ENCODE measurements around the gene THADA. TPM values are rescaled to one million over a fixed set of nuclear protein-coding genes. Genes with fewer than 3 reads are reported as not detected.

The THADA gene
- total RNA-seq, 3 donors from 2014 or later (not counting 1 experiment from before 2014, with no cell fraction given) = 34.1 to 35.7 (median 35.3) TPM

- intact Hi-C loops (cut with micrococcal nuclease) = no loop called here
- H3K36me3 ChIP-seq (ENCODE audit: control insufficient read depth, insufficient read depth, low read length) = no peaks in the 10 kb centered on the region
- no peaks in the 10 kb centered on the region for H3K9me3 ChIP-seq (ENCODE audit: control insufficient read depth, insufficient read depth, low read length)
- no peak overlapping the region for H3K27ac ChIP-seq (ENCODE audit: low read length)
- Mint-ChIP-seq H3K4me1 (peaks cover 15 to 40% of the 10 kb centered on the region in 2 donors), H3K27me3 (ENCODE audit: low read depth in 2 of 2) (peaks cover 0 to 2% of the 10 kb centered on the region in 2 donors), H3K9me3 (no peaks in the 10 kb centered on the region), H3K4me3 (no peak overlapping the region), H3K36me3 (no peaks in the 10 kb centered on the region), H3K27ac (peak overlapping the region in 1 of 2 donors; percentile 71)
- ATAC-seq (no peak), DNase-seq (no peak)
- H3K27me3 ChIP-seq (ENCODE audit: control insufficient read depth, insufficient read depth, low read length) = no peaks in the 10 kb centered on the region
- no peak overlapping the region for H3K4me3 ChIP-seq (ENCODE audit: low read length)
- TF ChIP-seq CTCF (IDR thresholded peaks at IDR 0.05) = no peak
- H3K4me1 ChIP-seq (ENCODE audit: control insufficient read depth, insufficient read depth, low read length) = peaks cover 17% of the 10 kb centered on the region
- WGBS (ENCODE audit: insufficient coverage) = 91% methylated on average over 12 of the region's 12 CpGs
Observed at GRCh38 chr2:43186679-43187374, 409.0 kb downstream of the THADA start.

- Histone ChIP-seq H3K4me3 (ENCODE audit: low read length) (no peak overlapping the region), H3K27me3 (ENCODE audit: control insufficient read depth, insufficient read depth, low read length) (no peaks in the 10 kb centered on the region), H3K4me1 (ENCODE audit: control insufficient read depth, insufficient read depth, low read length) (peaks cover 14% of the 10 kb centered on the region), H3K27ac (ENCODE audit: low read length) (no peak overlapping the region), H3K9me3 (ENCODE audit: control insufficient read depth, insufficient read depth, low read length) (no peaks in the 10 kb centered on the region), H3K36me3 (ENCODE audit: control insufficient read depth, insufficient read depth, low read length) (no peaks in the 10 kb centered on the region)
- H3K27me3 Mint-ChIP-seq (ENCODE audit: low read depth in 2 of 2) = peaks cover 0 to 2% of the 10 kb centered on the region in 2 donors
- no peak for TF ChIP-seq CTCF (IDR thresholded peaks at IDR 0.05)
- H3K4me3 Mint-ChIP-seq = no peak overlapping the region
- H3K27ac Mint-ChIP-seq = no peak overlapping the region
- WGBS (ENCODE audit: insufficient coverage) = 99% methylated on average over 6 of the region's 6 CpGs
- DNase-seq (no peak), ATAC-seq (no peak)
- intact Hi-C loops (cut with micrococcal nuclease) = no loop called here
- H3K9me3 Mint-ChIP-seq = no peaks in the 10 kb centered on the region
- peaks cover 15 to 39% of the 10 kb centered on the region in 2 donors for H3K4me1 Mint-ChIP-seq
- no peaks in the 10 kb centered on the region for H3K36me3 Mint-ChIP-seq
Observed at GRCh38 chr2:43186321-43186678, 409.5 kb downstream of the THADA start.

- Mint-ChIP-seq H3K27ac (no peak overlapping the region), H3K4me1 (peaks cover 22 to 48% of the 10 kb centered on the region in 2 donors), H3K27me3 (ENCODE audit: low read depth in 2 of 2) (peaks cover 0 to 2% of the 10 kb centered on the region in 2 donors), H3K36me3 (no peaks in the 10 kb centered on the region), H3K4me3 (no peak overlapping the region), H3K9me3 (no peaks in the 10 kb centered on the region)
- 97% methylated on average over 4 of the region's 4 CpGs for WGBS (ENCODE audit: insufficient coverage)
- Histone ChIP-seq H3K4me1 (ENCODE audit: control insufficient read depth, insufficient read depth, low read length) (peaks cover 14% of the 10 kb centered on the region), H3K36me3 (ENCODE audit: control insufficient read depth, insufficient read depth, low read length) (no peaks in the 10 kb centered on the region), H3K27ac (ENCODE audit: low read length) (no peak overlapping the region), H3K4me3 (ENCODE audit: low read length) (no peak overlapping the region), H3K27me3 (ENCODE audit: control insufficient read depth, insufficient read depth, low read length) (no peaks in the 10 kb centered on the region), H3K9me3 (ENCODE audit: control insufficient read depth, insufficient read depth, low read length) (no peaks in the 10 kb centered on the region)
- ATAC-seq (no peak), DNase-seq (no peak)
- intact Hi-C loops (cut with micrococcal nuclease) = no loop called here
- no peak for TF ChIP-seq CTCF (IDR thresholded peaks at IDR 0.05)
Observed at GRCh38 chr2:43185146-43185545, 410.7 kb downstream of the THADA start.

Measured in natural killer cell (primary cell).